Subcutaneous abdominal adipose tissue (tissue), 5 donors: Measurements from ENCODE around the gene KLRB1.

Experiments
- H3K27ac ChIP-seq: one replicate; pipeline ENCODE4 v1.7.0; 2013; ENCODE audit warnings: low read depth, mild to moderate bottlenecking, inconsistent platforms, low read length, moderate library complexity
- H3K27me3 ChIP-seq, 5 donors: one replicate each; pipeline ENCODE4 v1.7.0; 2013; ENCODE audit warnings: low read length in 5 of 5, inconsistent platforms in 1 of 5; ENCODE audit not compliant: control insufficient read depth in 5 of 5, insufficient read depth in 4 of 5
- H3K36me3 ChIP-seq, 5 donors: one replicate each; pipeline ENCODE4 v1.7.0; 2013; ENCODE audit warnings: low read length in 5 of 5; ENCODE audit not compliant: control insufficient read depth in 5 of 5, insufficient read depth in 5 of 5
- H3K4me1 ChIP-seq, 5 donors: one replicate each; pipeline ENCODE4 v1.7.0; 2013; ENCODE audit warnings: low read length in 5 of 5, mild to moderate bottlenecking in 3 of 5, moderate library complexity in 1 of 5; ENCODE audit not compliant: control insufficient read depth in 5 of 5, insufficient read depth in 5 of 5
- H3K4me3 ChIP-seq, 5 donors: one replicate each; pipeline ENCODE4 v1.7.0; 2013; ENCODE audit warnings: low read length in 5 of 5, low read depth in 1 of 5
- H3K9ac ChIP-seq, 5 donors: one replicate each; pipeline ENCODE4 v1.7.0; 2013; ENCODE audit warnings: low read length in 5 of 5, mild to moderate bottlenecking in 4 of 5, moderate library complexity in 3 of 5
- H3K9me3 ChIP-seq, 5 donors: one replicate each; pipeline ENCODE4 v1.7.0; 2013; ENCODE audit warnings: low read length in 5 of 5; ENCODE audit not compliant: control insufficient read depth in 5 of 5
- donor health status: healthy.
- donor health status: healthy.
- donor health status: healthy.
- donor health status: healthy.
- donor health status: healthy.

KLRB1 gene

GRCh38 chr12:9643266-9643660, 35.5 kb upstream of the KLRB1 start:
- H3K9me3 ChIP-seq: no peaks in the 10 kb centered on the region
- peaks cover 0 to 2% (median 0%) of the 10 kb centered on the region in 5 donors for H3K27me3 ChIP-seq
- H3K4me1 ChIP-seq: peaks cover 0 to 11% (median 8%) of the 10 kb centered on the region in 5 donors
- H3K27ac ChIP-seq: no peak overlapping the region
- H3K36me3 ChIP-seq: no peaks in the 10 kb centered on the region
- H3K4me3 ChIP-seq: no peak overlapping the region
- no peak overlapping the region for H3K9ac ChIP-seq

- H3K4me1 ChIP-seq: peaks cover 0 to 8% (median 6%) of the 10 kb centered on the region in 5 donors
- no peaks in the 10 kb centered on the region for H3K36me3 ChIP-seq
- H3K27ac ChIP-seq: no peak overlapping the region
- no peak overlapping the region for H3K9ac ChIP-seq
- peaks cover 0 to 2% (median 0%) of the 10 kb centered on the region in 5 donors for H3K27me3 ChIP-seq
- no peaks in the 10 kb centered on the region for H3K9me3 ChIP-seq
- H3K4me3 ChIP-seq: no peak overlapping the region
These were observed 35.0 kb upstream of the KLRB1 start for GRCh38 chr12:9642606-9643265.

GRCh38 chr12:9640024-9640423, 32.3 kb upstream of the KLRB1 start:
- Histone ChIP-seq H3K9ac (no peak overlapping the region), H3K27me3 (peaks cover 0 to 2% (median 0%) of the 10 kb centered on the region in 5 donors), H3K4me1 (peaks cover 0 to 4% (median 0%) of the 10 kb centered on the region in 5 donors), H3K9me3 (no peaks in the 10 kb centered on the region), H3K36me3 (no peaks in the 10 kb centered on the region), H3K4me3 (no peak overlapping the region), H3K27ac (no peak overlapping the region)

- peaks cover 0 to 7% (median 0%) of the 10 kb centered on the region in 5 donors for H3K4me1 ChIP-seq
- H3K9me3 ChIP-seq: no peaks in the 10 kb centered on the region
- no peak overlapping the region for H3K9ac ChIP-seq
- H3K27me3 ChIP-seq: peaks cover 0 to 4% (median 0%) of the 10 kb centered on the region in 5 donors
- no peak overlapping the region for H3K27ac ChIP-seq
- no peaks in the 10 kb centered on the region for H3K36me3 ChIP-seq
- H3K4me3 ChIP-seq: no peak overlapping the region
These were observed 29.1 kb upstream of the KLRB1 start for GRCh38 chr12:9636851-9637206.

- Histone ChIP-seq H3K4me1 (peaks cover 0 to 7% (median 0%) of the 10 kb centered on the region in 5 donors), H3K4me3 (no peak overlapping the region)
These were observed 28.6 kb upstream of the KLRB1 start for GRCh38 chr12:9636150-9636850.

GRCh38 chr12:9634969-9635754, 27.4 kb upstream of the KLRB1 start:
- no peaks in the 10 kb centered on the region for H3K36me3 ChIP-seq
- H3K27ac ChIP-seq: no peak overlapping the region
- peaks cover 0 to 7% (median 0%) of the 10 kb centered on the region in 5 donors for H3K4me1 ChIP-seq
- no peaks in the 10 kb centered on the region for H3K9me3 ChIP-seq
- H3K9ac ChIP-seq: no peak overlapping the region
- no peak overlapping the region for H3K4me3 ChIP-seq
- H3K27me3 ChIP-seq: peaks cover 0 to 4% (median 0%) of the 10 kb centered on the region in 5 donors

More at GRCh38 chr12:9636150-9636850, 28.6 kb upstream of the KLRB1 start:
- H3K9me3 ChIP-seq: no peaks in the 10 kb centered on the region
- H3K27me3 ChIP-seq: peaks cover 0 to 4% (median 0%) of the 10 kb centered on the region in 5 donors
- no peak overlapping the region for H3K27ac ChIP-seq
- no peak overlapping the region for H3K9ac ChIP-seq
- no peaks in the 10 kb centered on the region for H3K36me3 ChIP-seq

- Histone ChIP-seq H3K9me3 (no peaks in the 10 kb centered on the region), H3K27ac (no peak overlapping the region), H3K27me3 (peaks cover 0 to 4% (median 0%) of the 10 kb centered on the region in 5 donors), H3K4me1 (peaks cover 0 to 7% (median 0%) of the 10 kb centered on the region in 5 donors), H3K36me3 (no peaks in the 10 kb centered on the region), H3K4me3 (no peak overlapping the region), H3K9ac (no peak overlapping the region)
These were observed 26.6 kb upstream of the KLRB1 start for GRCh38 chr12:9634177-9634803.

- H3K27ac ChIP-seq: no peak overlapping the region
- H3K9me3 ChIP-seq: no peaks in the 10 kb centered on the region
- no peak overlapping the region for H3K9ac ChIP-seq
- H3K27me3 ChIP-seq: peaks cover 0 to 4% (median 0%) of the 10 kb centered on the region in 5 donors
- H3K4me1 ChIP-seq: peaks cover 0 to 7% (median 0%) of the 10 kb centered on the region in 5 donors
- H3K4me3 ChIP-seq: no peak overlapping the region
- H3K36me3 ChIP-seq: no peaks in the 10 kb centered on the region
These were observed 25.1 kb upstream of the KLRB1 start for GRCh38 chr12:9632766-9633165.

GRCh38 chr12:9626821-9627220, 19.1 kb upstream of the KLRB1 start:
- Histone ChIP-seq H3K36me3 (no peaks in the 10 kb centered on the region), H3K27ac (no peak overlapping the region), H3K4me3 (no peak overlapping the region), H3K9ac (no peak overlapping the region), H3K27me3 (no peaks in the 10 kb centered on the region), H3K4me1 (no peaks in the 10 kb centered on the region), H3K9me3 (no peaks in the 10 kb centered on the region)
